SH-SY5Y (cell line): ENCODE measurements around the gene PEX14.

ENCODE experiments used
- GATA2 ChIP-seq: IDR thresholded peaks from 2 replicates; pipeline ENCODE4 v1.6.1; 2011; ENCODE audit warnings: mild to moderate bottlenecking, low read depth, low read length
- GATA3 ChIP-seq: IDR thresholded peaks from 2 replicates; pipeline ENCODE4 v1.6.1; 2011; ENCODE audit warnings: low read depth, mild to moderate bottlenecking, low read length, moderate library complexity

DNA sequence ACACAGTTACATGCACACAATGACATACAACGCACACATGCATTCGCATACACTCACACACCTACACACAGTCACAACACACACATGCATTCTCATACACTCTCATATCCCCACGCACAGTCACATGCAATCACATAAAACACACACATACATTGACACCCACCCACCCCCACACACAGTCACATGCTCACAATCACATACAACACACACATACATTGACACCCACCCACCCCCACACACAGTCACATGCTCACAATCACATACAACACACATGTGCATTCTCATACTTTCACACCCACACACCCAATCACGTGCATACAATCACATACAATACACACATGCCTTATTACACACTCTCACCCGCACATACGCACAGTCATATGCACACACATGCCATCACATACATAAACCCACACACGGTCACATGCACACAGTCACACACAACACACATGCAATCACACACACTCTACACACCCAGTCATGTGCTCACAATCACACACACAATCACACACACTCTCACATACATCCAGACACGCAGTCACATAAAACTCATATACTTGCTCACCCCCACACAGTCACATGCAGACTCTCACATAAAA, 187.4 kb downstream of the PEX14 start:
- TF ChIP-seq GATA2 (no peak), GATA3 (no peak)
